UCSD-AML1 (cell line): ENCODE measurements around the gene POPDC2.

Experiments
- DNase-seq: peaks from one replicate; lab custom pipeline; 2025; ENCODE audit not compliant: unreplicated experiment; lab: John Stamatoyannopoulos, UW

POPDC2 gene

GRCh38 chr3:119641416-119641815, 19.0 kb downstream of the POPDC2 start:
- DNase-seq, result no peak

- no peak for DNase-seq
Observed at GRCh38 chr3:119639494-119640350, 20.7 kb downstream of the POPDC2 start.

GRCh38 chr3:119637679-119638477, 22.5 kb downstream of the POPDC2 start:
- DNase-seq, result no peak

GRCh38 chr3:119636891-119637611, 23.3 kb downstream of the POPDC2 start:
- no peak for DNase-seq

DNA sequence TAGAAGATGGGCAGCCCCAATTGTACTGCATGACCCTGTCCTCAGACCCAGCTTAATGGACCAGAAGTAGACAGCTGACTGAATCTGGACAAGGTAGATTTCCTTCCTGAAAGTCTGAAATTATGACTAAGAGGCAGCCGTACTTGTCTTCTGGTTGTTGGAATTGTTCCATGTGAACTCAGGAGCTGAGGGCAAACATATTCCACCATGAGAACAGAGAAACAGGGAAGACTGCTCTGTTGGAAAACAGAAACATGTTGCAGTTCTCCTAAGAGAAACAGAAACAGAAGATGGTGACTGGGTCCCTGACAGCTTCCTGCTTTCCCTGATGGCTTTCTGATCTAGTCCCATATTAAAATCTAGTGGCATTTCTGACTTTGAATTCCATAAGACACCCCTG, 24.1 kb downstream of the POPDC2 start:
- DNase-seq, result no peak

DNA sequence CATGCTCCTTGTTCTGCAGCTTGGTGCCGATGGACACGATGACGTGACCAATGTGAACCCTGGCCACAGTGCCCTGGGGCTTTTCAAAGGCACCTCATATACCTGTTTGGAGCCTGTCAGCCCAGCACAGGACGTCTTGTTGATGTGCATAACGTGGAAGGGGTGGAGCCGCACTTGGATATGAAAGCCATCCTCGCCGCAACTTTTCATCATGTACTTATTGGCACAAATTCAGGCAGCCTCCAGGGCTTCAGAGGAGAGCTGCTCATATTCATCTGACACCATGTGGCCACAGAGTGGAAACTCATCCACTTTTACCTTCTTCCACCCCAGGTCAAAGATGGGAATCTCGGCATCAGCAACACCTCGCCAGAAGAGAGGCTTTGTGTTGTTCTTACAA, 24.7 kb downstream of the POPDC2 start:
- no peak for DNase-seq

- no peak for DNase-seq
Observed at GRCh38 chr3:119632829-119633228, 27.6 kb downstream of the POPDC2 start.

DNA sequence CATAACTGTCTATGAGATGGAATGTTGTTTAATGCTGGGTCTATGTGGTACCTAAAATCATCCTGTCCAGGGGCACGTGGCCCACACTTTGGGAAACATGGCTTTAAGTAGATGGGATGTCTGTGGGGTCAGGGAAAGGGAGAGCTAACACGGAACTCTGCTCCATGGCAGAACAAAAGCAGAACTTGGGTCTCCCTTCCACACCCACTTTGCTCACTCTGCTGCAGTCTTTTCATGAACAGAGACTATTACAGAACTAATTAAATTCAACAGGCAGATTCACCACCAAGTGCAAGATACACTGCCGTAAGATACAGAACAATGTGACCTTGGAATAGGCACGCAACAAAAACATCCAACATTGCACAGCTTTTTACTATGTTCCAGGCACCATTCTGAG, 28.2 kb downstream of the POPDC2 start:
- no peak for DNase-seq

DNA sequence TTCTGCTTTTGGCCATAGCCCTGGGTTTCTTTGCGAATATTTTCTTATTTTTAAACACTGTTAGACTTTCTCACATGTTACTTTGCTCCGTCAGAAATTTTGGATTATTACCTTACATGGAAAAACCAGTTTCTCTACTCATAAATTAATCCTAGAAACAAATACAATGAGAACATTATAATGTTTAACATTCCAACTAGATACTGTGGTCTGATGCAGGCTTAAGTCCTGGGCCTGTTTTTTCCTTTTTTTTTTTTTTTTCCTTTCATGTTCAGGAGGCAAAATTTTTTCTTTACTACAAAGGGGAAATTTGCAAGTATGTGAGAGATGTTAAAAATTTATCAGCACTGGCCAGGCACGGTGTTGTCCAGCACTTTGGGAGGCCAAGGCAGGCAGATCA, 28.9 kb downstream of the POPDC2 start:
- DNase-seq, result no peak

DNA sequence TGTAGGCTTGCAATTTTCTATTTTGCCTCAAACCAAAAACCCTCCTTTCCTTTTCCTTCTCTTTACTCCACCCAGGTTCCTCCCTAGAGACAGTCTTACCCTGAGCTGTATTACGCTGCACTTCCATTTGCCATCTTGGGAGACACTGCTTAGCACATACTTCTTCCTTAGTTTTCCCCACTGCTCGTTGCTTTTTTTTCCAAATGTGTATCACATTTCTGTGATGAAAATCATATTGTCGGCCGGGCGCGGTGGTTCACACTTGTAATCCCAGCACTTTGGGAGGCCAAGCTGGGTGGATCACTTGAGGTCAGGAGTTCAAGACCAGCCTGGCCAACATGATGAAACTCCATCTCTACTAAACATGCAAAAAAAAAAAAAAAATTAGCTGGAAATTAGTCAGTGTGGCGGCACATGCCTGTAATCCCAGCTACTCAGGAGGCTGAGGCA, 29.5 kb downstream of the POPDC2 start:
- DNase-seq, result no peak

DNA sequence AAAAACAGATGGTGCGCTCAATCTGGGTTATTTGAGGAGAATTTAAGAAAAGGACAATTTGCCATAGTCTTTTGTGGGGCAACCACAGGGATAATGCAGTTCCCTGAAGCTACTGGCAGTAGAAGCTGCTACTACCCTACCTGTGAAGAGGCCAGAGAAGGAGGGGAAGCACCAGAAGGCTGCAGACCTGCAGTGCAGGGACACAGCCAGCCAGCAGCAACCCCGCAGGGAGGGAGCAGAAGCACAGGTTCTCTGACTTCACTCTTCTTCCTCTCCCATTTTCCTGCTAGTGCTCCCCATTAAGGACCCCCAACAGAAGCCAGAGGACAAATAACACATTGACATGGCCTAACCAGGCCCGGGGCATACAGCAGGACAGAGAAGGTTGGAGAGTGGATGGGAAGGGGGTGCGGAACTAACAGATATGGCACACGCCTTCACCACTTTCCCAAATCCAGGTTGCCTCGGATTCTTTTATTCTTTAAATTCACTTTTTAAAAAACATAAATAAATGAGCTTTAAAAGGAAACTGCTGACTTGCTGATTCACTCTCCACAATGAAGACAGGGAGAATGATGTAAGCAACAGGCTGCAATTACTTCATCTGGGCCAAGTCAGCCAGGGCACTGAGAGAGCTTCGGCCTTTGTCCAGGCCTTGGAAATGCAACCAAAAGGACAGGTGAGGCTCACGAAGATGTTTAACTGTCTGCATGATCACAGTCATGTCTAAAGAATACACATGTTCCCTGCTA, 30.1 kb downstream of the POPDC2 start:
- peak; percentile 46 for DNase-seq

GRCh38 chr3:119628816-119629445, 31.5 kb downstream of the POPDC2 start:
- no peak for DNase-seq

DNA sequence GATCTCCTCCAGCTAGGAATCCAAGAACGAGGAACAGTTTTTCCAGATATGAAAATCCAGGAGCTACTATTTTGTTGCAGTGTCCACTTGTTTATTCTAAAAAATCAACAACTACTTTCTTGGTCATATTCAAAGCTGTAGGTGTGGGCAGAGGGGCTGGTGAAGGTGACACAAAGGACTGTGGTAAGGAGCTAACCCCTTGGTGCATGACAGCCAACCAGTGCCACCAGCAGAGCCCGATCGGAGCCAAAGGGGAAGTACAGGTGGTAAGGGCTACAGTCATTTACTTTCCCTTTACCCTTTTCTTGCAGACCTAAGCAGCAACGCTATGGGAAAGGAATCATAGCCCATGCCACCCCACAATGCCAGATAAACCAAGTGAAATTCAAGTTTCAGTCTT, 32.0 kb downstream of the POPDC2 start:
- DNase-seq, result no peak

GRCh38 chr3:119627461-119627860, 32.9 kb downstream of the POPDC2 start:
- DNase-seq, result peak; percentile 68

- no peak for DNase-seq
Observed at GRCh38 chr3:119626196-119626595, 34.2 kb downstream of the POPDC2 start.

GRCh38 chr3:119625451-119626153, 34.8 kb downstream of the POPDC2 start:
- no peak for DNase-seq

DNA sequence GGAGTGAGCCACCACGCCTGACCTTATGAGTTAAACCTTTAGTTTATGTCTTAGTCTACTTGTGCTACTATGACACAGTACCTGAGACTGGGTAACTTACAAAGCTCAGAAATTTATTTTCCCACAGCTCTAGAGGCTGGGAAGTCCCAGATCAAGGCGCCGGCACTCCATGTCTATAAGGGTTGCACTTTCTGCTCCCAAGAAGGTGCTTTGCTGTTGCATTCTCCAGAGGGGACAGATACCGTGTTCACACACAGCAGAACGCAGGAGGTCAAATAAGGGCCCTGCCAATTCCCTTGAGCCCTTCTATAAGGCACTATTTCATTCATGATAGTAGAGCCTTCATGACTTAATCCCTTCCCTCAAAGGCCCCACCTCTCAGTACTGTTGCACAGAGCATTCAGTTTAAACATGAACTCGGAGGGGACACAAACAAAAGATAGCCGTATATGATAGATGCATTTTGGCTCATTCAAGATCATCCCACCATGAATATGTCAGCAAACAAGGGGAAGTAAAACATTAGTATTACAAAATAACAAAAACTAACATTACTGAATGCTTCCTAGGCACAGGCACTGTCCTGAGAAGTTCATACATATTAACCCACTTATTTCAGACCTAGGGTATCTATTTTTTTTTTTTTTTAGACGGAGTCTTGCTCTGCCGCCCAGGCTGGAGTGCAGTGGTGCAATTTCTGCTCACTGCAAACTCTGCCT, 36.2 kb downstream of the POPDC2 start:
- no peak for DNase-seq

DNA sequence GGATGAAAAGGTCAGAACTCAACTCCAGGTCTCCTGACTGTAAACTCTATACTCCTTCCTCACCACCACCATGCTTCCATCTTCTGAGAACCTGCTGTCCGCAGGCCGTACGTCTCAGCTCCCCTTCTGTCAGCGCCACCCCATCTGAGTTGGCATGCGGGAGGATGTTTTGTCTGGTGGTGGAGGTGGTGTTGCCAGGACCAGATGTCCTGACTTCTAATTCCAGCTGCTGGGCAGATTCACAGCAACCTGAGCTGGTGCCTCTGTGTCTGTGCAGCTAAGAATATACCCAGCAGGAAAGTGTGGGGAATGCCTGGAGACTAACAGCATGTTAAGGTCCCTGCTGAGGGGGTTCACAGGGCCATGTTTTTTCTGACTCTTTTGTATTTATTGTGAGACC, 39.5 kb downstream of the POPDC2 start:
- DNase-seq, result no peak

DNA sequence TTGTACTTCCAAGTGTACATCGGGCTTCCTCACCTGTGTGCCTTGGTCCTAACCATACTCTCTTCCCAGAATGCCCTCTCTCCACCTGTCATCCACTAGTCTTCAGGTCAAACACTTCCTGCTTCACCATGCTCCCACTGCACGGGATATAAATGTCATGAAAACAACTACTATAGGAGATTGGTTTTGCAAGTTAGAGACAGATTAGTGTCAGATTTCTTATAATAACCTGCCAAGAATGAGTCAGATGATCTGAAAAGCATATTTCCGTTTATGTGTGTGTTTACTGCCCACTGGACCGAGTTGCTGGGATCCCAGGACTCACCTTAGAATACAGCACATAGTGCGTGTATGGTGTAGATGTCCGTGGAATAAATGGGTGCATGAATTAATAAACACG, 41.3 kb downstream of the POPDC2 start:
- no peak for DNase-seq
